CD4-positive, alpha-beta memory T cell (primary cell): ENCODE results near the gene RAPGEF1. TPM values are rescaled to one million over a fixed set of nuclear protein-coding genes. Genes with fewer than 3 reads are reported as not detected.

Source experiments
- CTCF ChIA-PET: fragments of 350-600 bp; sonication (Branson Sonifier 250); formaldehyde crosslinking; loops from one replicate; lab custom pipeline; 2021; ENCODE audit warnings: inconsistent platforms; ENCODE audit not compliant: partially characterized antibody; lab: Charles Lee
- POLR2A ChIA-PET: fragments of 350-600 bp; sonication (Branson Sonifier 250); formaldehyde crosslinking; loops from one replicate; lab custom pipeline; 2021; ENCODE audit not compliant: partially characterized antibody; lab: Charles Lee
- DNase-seq, 5 donors: peaks; one replicate each; pipeline versions ENCODE4 v3.0.0 to v3.0.0-alpha.2; 2020 to 2022; ENCODE audit warnings: mixed read lengths in 1 of 5
- H3K27ac ChIP-seq: one replicate; pipeline ENCODE4 v1.7.0; 2013; ENCODE audit warnings: low read depth, low read length
- H3K27me3 ChIP-seq: 2 replicates; pipeline ENCODE4 v1.7.0; 2013; ENCODE audit warnings: mild to moderate bottlenecking, low read length, moderate library complexity; ENCODE audit not compliant: insufficient read depth
- H3K36me3 ChIP-seq: 2 replicates; pipeline ENCODE4 v1.7.0; 2013; ENCODE audit warnings: mild to moderate bottlenecking, low read length, moderate library complexity; ENCODE audit not compliant: insufficient read depth
- H3K4me1 ChIP-seq: 2 replicates; pipeline ENCODE4 v1.7.0; 2013; ENCODE audit warnings: mild to moderate bottlenecking, low read length, moderate library complexity; ENCODE audit not compliant: insufficient read depth
- H3K4me3 ChIP-seq, 2 donors: one replicate each; pipeline ENCODE4 v1.7.0; 2013; ENCODE audit warnings: low read length in 2 of 2, mild to moderate bottlenecking in 1 of 2
- H3K9me3 ChIP-seq, 2 donors: one replicate each; pipeline ENCODE4 v1.7.0; 2013; ENCODE audit warnings: low read length in 2 of 2, control low read depth in 1 of 2; ENCODE audit not compliant: control insufficient read depth in 1 of 2
- H3K27ac Mint-ChIP-seq, 7 donors: one replicate each; pipeline ENCODE4 v1.8.0; 2020 to 2021; ENCODE audit warnings: mixed read lengths in 7 of 7, mild to moderate bottlenecking in 6 of 7, inconsistent platforms in 3 of 7, moderate library complexity in 3 of 7
- H3K27me3 Mint-ChIP-seq, 2 donors: one replicate each; pipeline ENCODE4 v1.8.0; 2020 to 2021; ENCODE audit warnings: mixed read lengths in 2 of 2
- H3K36me3 Mint-ChIP-seq, 2 donors: one replicate each; pipeline ENCODE4 v1.8.0; 2020 to 2021; ENCODE audit warnings: mixed read lengths in 2 of 2, inconsistent platforms in 1 of 2, mild to moderate bottlenecking in 1 of 2
- H3K4me1 Mint-ChIP-seq, 4 donors: one replicate each; pipeline ENCODE4 v1.8.0; 2020 to 2021; ENCODE audit warnings: mixed read lengths in 4 of 4, mild to moderate bottlenecking in 1 of 4
- H3K4me3 Mint-ChIP-seq, 8 donors: one replicate each; pipeline ENCODE4 v1.8.0; 2020 to 2021; ENCODE audit warnings: mixed read lengths in 8 of 8, mild to moderate bottlenecking in 7 of 8, moderate library complexity in 6 of 8, inconsistent platforms in 3 of 8
- H3K9me3 Mint-ChIP-seq, 8 donors: one replicate each; pipeline ENCODE4 v1.8.0; 2020 to 2021; ENCODE audit warnings: mixed read lengths in 8 of 8, mild to moderate bottlenecking in 5 of 8, inconsistent platforms in 3 of 8, moderate library complexity in 1 of 8
- intact Hi-C: fragments of 100-400 bp; cut with micrococcal nuclease; formaldehyde crosslinking; loops from one replicate; pipeline ENCODE4 v1.15.1; 2023
- polyA plus RNA-seq, 2 donors: library from polyadenylated mRNA; unstranded; fragments of 300-500 nt; fragmentation: Illumina TruSeq; gene quantifications; one replicate each; pipeline ENCODE4 v1.2.3, GENCODE V29; 2021
- total RNA-seq, 2 experiments: library from RNA; stranded (reverse); gene quantifications; one replicate each; pipeline ENCODE4 v1.2.3, GENCODE V29; 2021

Gene RAPGEF1
- total and polyA plus RNA-seq, 4 experiments from 2014 or later = 1.5 to 149 (median 76.2) TPM

GRCh38 chr9:131645078-131645776 lies 94.6 kb downstream of the RAPGEF1 start:
- Mint-ChIP-seq H3K4me3 (peak overlapping the region in 5 of 8 donors; percentile 4 to 71 (median 45)), H3K4me1 (peaks cover 26 to 73% (median 44%) of the 10 kb centered on the region in 4 donors), H3K36me3 (peaks cover 29 to 66% of the 10 kb centered on the region in 2 donors), H3K9me3 (no peaks in the 10 kb centered on the region), H3K27ac (peak overlapping the region; percentile 75 to 94 (median 86)), H3K27me3 (no peaks in the 10 kb centered on the region)
- intact Hi-C loops = loop anchor here (5.0 kb wide), 1 partner anchor 33 kb away; no protein-coding TSS in a partner anchor
- H3K9me3 ChIP-seq = no peaks in the 10 kb centered on the region
- peaks cover 55% of the 10 kb centered on the region for H3K36me3 ChIP-seq
- ChIA-PET POLR2A (no interaction called here), CTCF (interaction anchor here (0.8 to 2.5 kb wide), 2 partner anchors 34 to 94 kb away, joined by 3 to 7 read pairs; partner anchors contain the start of gene RAPGEF1)
- DNase-seq = no peak
- peak overlapping the region; percentile 28 for H3K27ac ChIP-seq
- no peak overlapping the region for H3K4me3 ChIP-seq
- H3K27me3 ChIP-seq = no peaks in the 10 kb centered on the region
- peaks cover 38% of the 10 kb centered on the region for H3K4me1 ChIP-seq

- DNase-seq = no peak
- ChIA-PET POLR2A (interaction anchor here (0.7 to 3.5 kb wide), 9 partner anchors 10 to 101 kb away, joined by 3 to 18 read pairs (median 4); no protein-coding TSS in a partner anchor), CTCF (interaction anchor here (0.6 to 2.5 kb wide), 15 partner anchors 10 to 270 kb away, joined by 3 to 10 read pairs (median 4); partner anchors contain the start of gene RAPGEF1)
- peaks cover 24 to 64% (median 44%) of the 10 kb centered on the region in 4 donors for H3K4me1 Mint-ChIP-seq
- Histone ChIP-seq H3K27me3 (no peaks in the 10 kb centered on the region), H3K27ac (peak overlapping the region; percentile 28), H3K9me3 (no peaks in the 10 kb centered on the region), H3K36me3 (peaks cover 60% of the 10 kb centered on the region), H3K4me3 (no peak overlapping the region), H3K4me1 (peaks cover 38% of the 10 kb centered on the region)
- intact Hi-C loops = no loop called here
- peaks cover 31 to 73% of the 10 kb centered on the region in 2 donors for H3K36me3 Mint-ChIP-seq
- no peaks in the 10 kb centered on the region for H3K27me3 Mint-ChIP-seq
- peak overlapping the region in 2 of 8 donors; percentile 49 to 53 for H3K4me3 Mint-ChIP-seq
- peak overlapping the region; percentile 83 to 93 (median 89) for H3K27ac Mint-ChIP-seq
- H3K9me3 Mint-ChIP-seq = no peaks in the 10 kb centered on the region
Measured at GRCh38 chr9:131642496-131643083, 97.3 kb downstream of the RAPGEF1 start.

DNA sequence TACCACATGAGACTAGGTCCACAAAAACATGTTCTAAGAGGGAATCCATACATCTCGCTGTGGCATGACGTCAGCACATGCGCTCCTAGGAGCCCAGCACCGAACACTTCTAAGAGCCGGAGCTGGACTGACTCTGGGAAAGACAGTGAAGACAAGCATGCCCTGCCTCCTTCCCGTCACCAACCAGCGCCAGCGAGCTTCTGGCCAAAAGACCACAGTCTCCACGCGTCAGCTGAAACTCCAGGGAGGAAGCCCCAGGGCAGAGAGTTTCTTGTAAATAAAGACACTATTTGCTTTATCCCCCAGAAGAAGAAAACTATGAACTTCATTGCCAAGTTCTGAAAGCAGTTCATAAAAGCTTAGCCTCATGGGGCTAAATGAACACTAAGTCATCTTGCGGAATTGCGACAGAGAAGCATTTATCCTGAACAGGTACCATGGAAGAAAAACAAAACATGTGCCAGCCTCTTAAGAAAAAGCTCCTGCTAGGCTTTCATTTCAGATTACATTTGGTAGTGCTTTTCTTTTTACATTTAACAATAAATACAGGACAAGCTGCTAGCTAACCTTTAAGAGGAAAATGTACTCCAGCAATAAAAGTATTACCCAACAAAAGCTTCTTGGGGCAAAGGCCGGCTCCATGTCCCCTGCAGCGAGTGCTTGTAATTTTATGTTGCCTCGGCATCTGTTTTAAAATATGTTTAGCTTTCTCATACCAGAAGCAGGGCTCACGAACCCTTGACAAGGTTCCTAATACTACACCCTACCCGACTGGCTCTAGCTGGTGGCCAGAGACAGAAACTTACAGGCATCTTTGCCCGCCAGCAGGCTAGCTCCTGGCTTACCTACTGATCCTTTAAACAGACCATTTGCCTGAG lies 98.0 kb downstream of the RAPGEF1 start:
- no peaks in the 10 kb centered on the region for H3K27me3 ChIP-seq
- peak overlapping the region; percentile 74 to 93 (median 86) for H3K27ac Mint-ChIP-seq
- peak overlapping the region; percentile 28 for H3K27ac ChIP-seq
- POLR2A ChIA-PET = interaction anchor here (0.7 to 3.5 kb wide), 8 partner anchors 11 to 102 kb away, joined by 3 to 18 read pairs (median 4); no protein-coding TSS in a partner anchor
- CTCF ChIA-PET = interaction anchor here (0.8 to 2.5 kb wide), 11 partner anchors 10 to 269 kb away, joined by 3 to 10 read pairs (median 4); partner anchors contain the start of gene RAPGEF1
- H3K9me3 ChIP-seq = no peaks in the 10 kb centered on the region
- peaks cover 38% of the 10 kb centered on the region for H3K4me1 ChIP-seq
- H3K36me3 Mint-ChIP-seq = peaks cover 28 to 73% of the 10 kb centered on the region in 2 donors
- H3K4me1 Mint-ChIP-seq = peaks cover 24 to 60% (median 42%) of the 10 kb centered on the region in 4 donors
- H3K9me3 Mint-ChIP-seq = no peaks in the 10 kb centered on the region
- intact Hi-C loops = no loop called here
- no peak overlapping the region for H3K4me3 ChIP-seq
- DNase-seq = no peak
- H3K27me3 Mint-ChIP-seq = no peaks in the 10 kb centered on the region
- peaks cover 57% of the 10 kb centered on the region for H3K36me3 ChIP-seq
- H3K4me3 Mint-ChIP-seq = no peak overlapping the region

GRCh38 chr9:131640438-131641137 lies 99.3 kb downstream of the RAPGEF1 start:
- Mint-ChIP-seq H3K4me3 (no peak overlapping the region), H3K27ac (peak overlapping the region in 5 of 7 donors; percentile 22 to 83 (median 59)), H3K4me1 (peaks cover 29 to 58% (median 44%) of the 10 kb centered on the region in 4 donors), H3K36me3 (peaks cover 30 to 76% of the 10 kb centered on the region in 2 donors), H3K27me3 (no peaks in the 10 kb centered on the region), H3K9me3 (no peaks in the 10 kb centered on the region)
- ChIA-PET CTCF (interaction anchor here (1.6 to 2.5 kb wide), 3 partner anchors 18 to 91 kb away, joined by 3 to 10 read pairs (median 4); no protein-coding TSS in a partner anchor), POLR2A (interaction anchor here (0.8 to 3.5 kb wide), 4 partner anchors 13 to 104 kb away, joined by 3 to 18 read pairs (median 4); no protein-coding TSS in a partner anchor)
- intact Hi-C loops = no loop called here
- Histone ChIP-seq H3K36me3 (peaks cover 62% of the 10 kb centered on the region), H3K4me3 (no peak overlapping the region), H3K9me3 (no peaks in the 10 kb centered on the region), H3K27ac (peak overlapping the region; percentile 9), H3K27me3 (no peaks in the 10 kb centered on the region), H3K4me1 (peaks cover 44% of the 10 kb centered on the region)
- no peak for DNase-seq

DNA sequence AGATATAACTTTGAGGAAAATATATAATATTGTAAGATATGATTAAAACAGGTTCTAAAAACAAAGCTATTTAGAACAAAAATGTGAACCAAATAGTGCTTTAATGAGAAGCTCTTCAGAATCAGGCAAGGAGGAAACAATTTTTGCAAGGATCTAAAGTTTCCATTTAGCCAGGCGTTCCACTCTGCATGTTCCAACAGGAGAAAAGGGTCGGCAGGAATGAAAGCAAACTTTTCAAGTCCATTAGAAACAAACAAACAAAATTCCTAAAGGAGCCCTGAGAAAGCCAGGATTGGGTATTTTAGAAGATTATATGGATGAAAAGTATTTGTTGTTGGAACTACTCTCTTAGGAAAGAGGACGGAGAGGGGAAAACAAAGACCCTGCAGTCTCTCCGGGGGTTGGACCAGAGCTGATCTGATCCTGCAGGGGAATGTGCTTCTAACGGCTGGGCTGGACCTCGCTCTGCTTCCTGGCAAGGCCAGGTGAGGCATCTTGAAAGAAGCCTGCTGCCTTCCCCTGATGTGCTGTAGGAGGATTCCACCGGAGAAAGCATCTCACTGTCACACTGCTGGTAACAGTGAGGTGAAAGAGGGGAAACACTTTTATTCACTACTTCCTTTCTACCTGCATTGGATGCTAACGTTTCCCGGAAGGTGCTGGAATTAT lies 100.0 kb downstream of the RAPGEF1 start:
- intact Hi-C loops = no loop called here
- Histone ChIP-seq H3K36me3 (peaks cover 55% of the 10 kb centered on the region), H3K9me3 (no peaks in the 10 kb centered on the region), H3K4me1 (peaks cover 44% of the 10 kb centered on the region), H3K27me3 (no peaks in the 10 kb centered on the region), H3K4me3 (no peak overlapping the region), H3K27ac (peak overlapping the region; percentile 9)
- no peak overlapping the region for H3K4me3 Mint-ChIP-seq
- ChIA-PET CTCF (interaction anchor here (1.6 to 2.5 kb wide), 4 partner anchors 15 to 38 kb away, joined by 3 to 10 read pairs (median 5); no protein-coding TSS in a partner anchor), POLR2A (interaction anchor here (0.7 to 1.9 kb wide), 4 partner anchors 14 to 105 kb away, joined by 3 to 5 read pairs (median 4); no protein-coding TSS in a partner anchor)
- no peaks in the 10 kb centered on the region for H3K9me3 Mint-ChIP-seq
- H3K27me3 Mint-ChIP-seq = no peaks in the 10 kb centered on the region
- peaks cover 32 to 58% (median 47%) of the 10 kb centered on the region in 4 donors for H3K4me1 Mint-ChIP-seq
- H3K36me3 Mint-ChIP-seq = peaks cover 30 to 78% of the 10 kb centered on the region in 2 donors
- peak overlapping the region in 6 of 7 donors; percentile 35 to 92 (median 57) for H3K27ac Mint-ChIP-seq
- DNase-seq = no peak
